Activated naive CD8-positive, alpha-beta T cell treated with anti-CD3 and anti-CD28 coated beads, Interleukin-2, amount 10 ng/mL, durations not matched to agents 7 days and 5 days (primary cell): Measurements from ENCODE around the gene JADE2. TPM values are rescaled to one million over a fixed set of nuclear protein-coding genes. Genes with fewer than 3 reads are reported as not detected.

ENCODE experiments used
- ATAC-seq: fragments of 150-1000 bp; cut with Tn5 transposase; one replicate; pipeline ENCODE4 v1.10.0; 2021; ENCODE audit warnings: low read depth, moderate library complexity
- POLR2A ChIA-PET: fragments of 350-600 bp; sonication (Branson Sonifier 250); formaldehyde crosslinking; loops from one replicate; lab custom pipeline; 2021; ENCODE audit warnings: antibody characterized with exemption; lab: Charles Lee
- DNase-seq: peaks from one replicate; pipeline ENCODE4 v3.0.0; 2021
- H3K27ac Mint-ChIP-seq: one replicate; pipeline ENCODE4 v1.8.0; 2022; ENCODE audit warnings: mild to moderate bottlenecking, mixed read lengths
- H3K27me3 Mint-ChIP-seq: one replicate; pipeline ENCODE4 v1.8.0; 2022; ENCODE audit warnings: mild to moderate bottlenecking, moderate library complexity, mixed read lengths
- H3K36me3 Mint-ChIP-seq: one replicate; pipeline ENCODE4 v1.8.0; 2021; ENCODE audit warnings: mild to moderate bottlenecking, mixed read lengths
- H3K4me1 Mint-ChIP-seq: one replicate; pipeline ENCODE4 v1.8.0; 2021; ENCODE audit warnings: mixed read lengths
- H3K4me3 Mint-ChIP-seq: one replicate; pipeline ENCODE4 v1.8.0; 2022; ENCODE audit warnings: mild to moderate bottlenecking, moderate library complexity, mixed read lengths
- H3K9me3 Mint-ChIP-seq: one replicate; pipeline ENCODE4 v1.8.0; 2021; ENCODE audit warnings: mixed read lengths
- total RNA-seq, 2 experiments: library from RNA; stranded (reverse); gene quantifications; one replicate each; pipeline ENCODE4 v1.2.3, GENCODE V29; 2021

JADE2 gene
- total RNA-seq, 2 experiments from 2014 or later = 142 to 161 TPM

GRCh38 chr5:134527156-134527960 is 1.9 kb downstream of the JADE2 start:
- ATAC-seq (peak; percentile 49), DNase-seq (peak; percentile 86)
- H3K36me3 Mint-ChIP-seq = no peaks in the 10 kb centered on the region
- H3K27ac Mint-ChIP-seq = peak overlapping the region; percentile 94
- H3K9me3 Mint-ChIP-seq = no peaks in the 10 kb centered on the region
- H3K4me1 Mint-ChIP-seq = peaks cover 38% of the 10 kb centered on the region
- H3K27me3 Mint-ChIP-seq = no peaks in the 10 kb centered on the region
- POLR2A ChIA-PET = interaction anchor here (0.6 to 6.5 kb wide), 12 partner anchors 9 to 157 kb away, joined by 3 to 67 read pairs (median 10); partner anchors contain the start of genes CDKN2AIPNL and UBE2B
- H3K4me3 Mint-ChIP-seq = peak overlapping the region; percentile 97

- no peaks in the 10 kb centered on the region for H3K36me3 Mint-ChIP-seq
- peaks cover 40% of the 10 kb centered on the region for H3K4me1 Mint-ChIP-seq
- ATAC-seq (no peak), DNase-seq (no peak)
- POLR2A ChIA-PET = interaction anchor here (0.6 to 6.5 kb wide), 10 partner anchors 8 to 116 kb away, joined by 3 to 67 read pairs (median 6); partner anchors contain the start of gene CDKN2AIPNL
- H3K27me3 Mint-ChIP-seq = no peaks in the 10 kb centered on the region
- no peaks in the 10 kb centered on the region for H3K9me3 Mint-ChIP-seq
- peak overlapping the region; percentile 94 for H3K27ac Mint-ChIP-seq
- peak overlapping the region; percentile 97 for H3K4me3 Mint-ChIP-seq
Measured at GRCh38 chr5:134527961-134528424, 2.5 kb downstream of the JADE2 start.

- DNase-seq = no peak
- Mint-ChIP-seq H3K27me3 (no peaks in the 10 kb centered on the region), H3K4me3 (peak overlapping the region; percentile 97), H3K9me3 (no peaks in the 10 kb centered on the region), H3K27ac (peak overlapping the region; percentile 40), H3K4me1 (peaks cover 40% of the 10 kb centered on the region), H3K36me3 (no peaks in the 10 kb centered on the region)
- POLR2A ChIA-PET = interaction anchor here (0.9 to 6.5 kb wide), 5 partner anchors 7 to 116 kb away, joined by 3 to 67 read pairs (median 12); partner anchors contain the start of gene CDKN2AIPNL
- no peak for ATAC-seq
Measured at GRCh38 chr5:134528556-134528955, 3.1 kb downstream of the JADE2 start.

DNA sequence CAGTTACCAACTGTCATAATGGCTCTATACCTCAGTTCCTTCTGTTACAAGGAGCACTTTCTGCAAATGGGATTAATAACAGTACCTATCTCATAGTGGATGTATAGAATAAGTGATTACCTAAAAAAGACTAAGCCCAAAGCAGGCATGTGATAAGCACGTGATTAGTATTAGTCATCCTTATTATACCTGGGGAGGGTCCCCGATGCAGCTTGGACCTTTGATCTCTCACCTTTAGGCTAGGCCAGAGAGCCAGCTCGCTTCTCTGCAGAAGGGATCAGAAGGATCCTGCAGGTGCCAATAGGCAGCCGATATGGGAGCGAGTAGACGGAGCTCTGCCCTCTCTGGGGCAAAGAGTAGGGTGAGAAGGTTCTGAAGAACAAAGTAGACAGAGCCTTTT is 4.0 kb downstream of the JADE2 start:
- H3K4me3 Mint-ChIP-seq = no peak overlapping the region
- ATAC-seq (no peak), DNase-seq (no peak)
- POLR2A ChIA-PET = no interaction called here
- peaks cover 39% of the 10 kb centered on the region for H3K4me1 Mint-ChIP-seq
- H3K36me3 Mint-ChIP-seq = no peaks in the 10 kb centered on the region
- no peak overlapping the region for H3K27ac Mint-ChIP-seq
- H3K27me3 Mint-ChIP-seq = no peaks in the 10 kb centered on the region
- no peaks in the 10 kb centered on the region for H3K9me3 Mint-ChIP-seq

DNA sequence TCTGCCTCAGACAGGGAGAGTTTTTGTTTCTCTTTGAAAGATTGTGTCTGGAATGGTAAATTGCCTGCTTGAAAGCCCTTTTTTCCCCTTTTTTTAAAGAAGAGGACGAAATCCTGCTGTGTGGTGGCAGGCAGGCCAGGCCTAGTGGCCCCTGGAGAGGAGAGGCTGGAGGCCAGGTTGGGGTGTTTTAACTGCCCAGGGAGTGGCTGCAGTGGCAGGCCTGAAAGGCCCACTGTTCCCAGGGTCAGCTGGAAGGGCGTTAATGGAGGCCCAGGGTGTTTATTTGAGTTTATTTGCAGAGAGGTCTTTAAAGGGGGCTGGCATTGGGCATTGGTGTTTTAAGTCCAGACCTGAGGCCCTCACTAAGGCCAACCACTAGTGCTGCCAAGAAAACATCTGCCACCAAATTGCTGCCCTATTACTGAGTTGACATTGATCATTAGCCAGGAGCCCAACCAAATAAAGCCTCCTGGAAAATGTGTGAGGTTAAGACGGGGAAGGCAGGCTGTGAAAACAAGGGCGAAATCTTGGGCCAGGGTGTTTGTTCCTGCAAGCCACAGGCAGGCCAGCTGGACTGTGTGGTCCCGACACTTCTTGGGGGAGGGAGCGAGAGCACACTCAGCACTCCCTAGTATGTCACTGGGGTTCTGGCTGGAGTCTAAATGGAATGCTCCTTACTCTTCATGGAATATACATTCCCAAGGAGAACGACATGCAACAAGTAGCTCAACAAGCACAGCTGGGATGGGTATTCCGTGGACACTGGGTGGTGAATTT is 5.0 kb downstream of the JADE2 start:
- POLR2A ChIA-PET = interaction anchor here (0.6 to 0.9 kb wide), 4 partner anchors 11 to 221 kb away, joined by 3 read pairs; no protein-coding TSS in a partner anchor
- H3K27ac Mint-ChIP-seq = no peak overlapping the region
- H3K4me1 Mint-ChIP-seq = peaks cover 48% of the 10 kb centered on the region
- H3K27me3 Mint-ChIP-seq = no peaks in the 10 kb centered on the region
- H3K36me3 Mint-ChIP-seq = no peaks in the 10 kb centered on the region
- no peak overlapping the region for H3K4me3 Mint-ChIP-seq
- no peaks in the 10 kb centered on the region for H3K9me3 Mint-ChIP-seq
- ATAC-seq (no peak), DNase-seq (no peak)

DNA sequence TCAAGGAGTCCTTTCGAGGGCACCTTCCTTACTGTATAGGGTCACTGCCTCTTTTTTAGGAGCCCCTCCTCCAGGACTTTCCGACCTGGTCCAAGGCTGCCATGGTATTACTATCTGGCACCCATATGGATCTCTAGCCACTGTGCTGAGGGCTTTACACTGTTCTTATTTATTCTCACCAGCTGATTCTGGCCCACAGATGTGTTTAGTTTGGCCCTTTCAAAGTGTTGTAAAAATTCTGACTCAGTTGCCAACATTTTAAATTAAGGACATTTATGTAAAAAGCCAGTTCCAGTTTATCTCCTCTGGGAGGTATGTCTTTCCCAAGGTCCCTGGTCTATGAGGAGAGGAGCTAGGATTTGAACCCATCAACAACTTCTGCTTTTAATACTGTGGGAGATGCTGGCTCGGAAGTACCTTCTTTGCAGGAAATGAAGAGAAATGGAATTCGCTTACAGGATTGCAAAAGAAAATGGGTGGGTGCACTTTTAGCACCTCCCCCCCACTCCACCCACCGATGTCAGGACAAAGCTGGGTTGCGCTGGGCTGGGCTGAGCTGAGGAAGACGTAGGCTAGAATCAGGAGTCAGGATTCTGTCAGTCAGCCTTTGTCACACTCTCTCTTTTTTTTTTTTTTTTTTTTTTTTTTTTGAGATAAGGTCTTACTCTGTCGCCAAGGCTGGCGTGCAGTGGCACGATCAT is 7.8 kb downstream of the JADE2 start:
- H3K36me3 Mint-ChIP-seq = peaks cover 4% of the 10 kb centered on the region
- H3K27me3 Mint-ChIP-seq = no peaks in the 10 kb centered on the region
- DNase-seq (no peak), ATAC-seq (no peak)
- no peak overlapping the region for H3K27ac Mint-ChIP-seq
- H3K4me1 Mint-ChIP-seq = peaks cover 71% of the 10 kb centered on the region
- POLR2A ChIA-PET = interaction anchor here (0.6 to 1.1 kb wide), 3 partner anchors 8 to 153 kb away, joined by 3 read pairs; no protein-coding TSS in a partner anchor
- H3K4me3 Mint-ChIP-seq = no peak overlapping the region
- no peaks in the 10 kb centered on the region for H3K9me3 Mint-ChIP-seq

DNA sequence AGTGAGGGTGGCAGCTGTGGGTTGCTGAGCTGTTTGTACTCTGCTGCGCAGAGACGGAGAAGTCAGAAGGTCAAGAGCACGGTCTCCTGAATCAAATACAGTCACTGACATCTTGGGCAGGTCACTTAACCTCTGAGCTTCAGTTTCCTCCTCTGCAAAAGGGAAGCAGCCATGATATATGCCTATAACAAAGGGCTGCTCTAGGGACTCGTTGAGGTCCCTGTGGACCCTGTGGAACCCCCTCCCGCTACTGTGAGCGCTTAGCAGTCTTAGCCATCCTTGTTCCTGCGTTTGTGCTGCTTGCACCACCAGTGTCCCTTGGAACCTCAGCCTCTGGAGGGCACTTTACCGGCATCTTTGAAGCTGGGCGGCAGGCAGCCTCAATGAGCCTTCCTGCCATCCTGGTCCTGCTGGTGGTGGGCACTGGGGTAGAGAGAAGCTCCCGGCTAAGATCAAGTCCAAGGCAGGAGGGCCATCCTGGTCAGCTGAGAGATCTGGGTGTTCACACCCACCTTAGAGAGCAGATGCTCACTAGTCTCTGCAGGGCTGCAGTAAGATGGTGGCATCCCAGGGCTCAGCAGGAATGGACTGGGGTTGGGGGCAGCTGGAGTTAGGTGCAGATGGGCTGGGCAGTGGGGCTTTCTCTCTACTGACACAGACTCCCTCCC is 8.7 kb downstream of the JADE2 start:
- H3K27me3 Mint-ChIP-seq = no peaks in the 10 kb centered on the region
- H3K36me3 Mint-ChIP-seq = peaks cover 7% of the 10 kb centered on the region

DNA sequence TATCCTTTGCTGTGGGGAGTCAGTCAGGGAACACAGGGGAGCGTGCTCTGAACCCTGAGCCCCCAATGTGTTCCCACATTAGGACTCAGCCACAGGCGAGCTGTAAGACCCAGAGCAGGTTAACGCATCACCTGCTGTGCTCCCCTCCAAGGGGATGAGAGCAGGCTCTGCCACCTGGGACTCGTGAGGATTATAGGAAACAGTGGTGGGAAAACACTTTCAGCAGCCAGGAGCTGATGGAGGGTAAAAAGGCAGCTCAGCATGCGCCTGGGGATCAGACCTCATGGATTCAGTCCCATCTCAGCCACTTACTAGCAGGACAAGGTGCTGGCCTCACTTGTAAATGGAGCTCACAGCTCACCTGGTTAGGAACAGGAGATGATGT is 9.2 kb downstream of the JADE2 start:
- POLR2A ChIA-PET = interaction anchor here (0.7 to 1.5 kb wide), 3 partner anchors 9 to 124 kb away, joined by 3 to 6 read pairs (median 4); partner anchors contain the start of gene JADE2
- H3K27me3 Mint-ChIP-seq = no peaks in the 10 kb centered on the region
- peaks cover 9% of the 10 kb centered on the region for H3K36me3 Mint-ChIP-seq
- no peak for DNase-seq
- no peak for ATAC-seq
- peaks cover 60% of the 10 kb centered on the region for H3K4me1 Mint-ChIP-seq
- H3K9me3 Mint-ChIP-seq = no peaks in the 10 kb centered on the region
- no peak overlapping the region for H3K4me3 Mint-ChIP-seq
- no peak overlapping the region for H3K27ac Mint-ChIP-seq

More for the DNA sequence above, 8.7 kb downstream of the JADE2 start:
- Mint-ChIP-seq H3K9me3 (no peaks in the 10 kb centered on the region), H3K27ac (peak overlapping the region; percentile 3), H3K4me3 (no peak overlapping the region), H3K4me1 (peaks cover 63% of the 10 kb centered on the region)
- POLR2A ChIA-PET = interaction anchor here (0.7 to 1.5 kb wide), 3 partner anchors 11 to 123 kb away, joined by 3 to 6 read pairs (median 3); no protein-coding TSS in a partner anchor
- DNase-seq = no peak
- no peak for ATAC-seq

GRCh38 chr5:134536876-134537275 is 11.4 kb downstream of the JADE2 start:
- ATAC-seq (peak; percentile 68), DNase-seq (peak; percentile 52)
- Mint-ChIP-seq H3K9me3 (no peaks in the 10 kb centered on the region), H3K27ac (peak overlapping the region; percentile 57), H3K36me3 (peaks cover 16% of the 10 kb centered on the region), H3K4me3 (peak overlapping the region; percentile 56), H3K4me1 (peaks cover 50% of the 10 kb centered on the region), H3K27me3 (no peaks in the 10 kb centered on the region)
- POLR2A ChIA-PET = interaction anchor here (1.2 to 2.9 kb wide), 5 partner anchors 9 to 125 kb away, joined by 3 to 12 read pairs (median 7); partner anchors contain the start of gene CDKN2AIPNL

DNA sequence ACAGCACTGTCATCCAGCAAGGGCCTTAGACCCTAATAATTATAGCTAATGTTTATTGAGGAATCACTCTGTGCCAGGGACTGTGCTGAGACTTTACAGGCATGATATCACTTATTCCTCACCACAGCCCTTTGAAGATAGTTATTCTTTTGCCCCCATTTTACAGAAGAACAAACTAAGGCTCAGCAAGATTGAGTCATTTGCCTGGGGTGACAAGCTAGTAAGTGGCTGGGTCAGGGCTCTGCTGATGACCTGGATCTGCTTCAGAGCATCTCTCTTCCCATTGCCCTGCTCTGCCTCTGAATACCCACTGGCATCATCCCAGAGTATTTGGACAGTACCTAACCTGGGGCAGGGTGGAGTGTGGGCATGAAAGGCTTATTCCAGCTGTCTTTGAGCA is 11.8 kb downstream of the JADE2 start:
- Mint-ChIP-seq H3K9me3 (no peaks in the 10 kb centered on the region), H3K27ac (peak overlapping the region; percentile 57), H3K4me1 (peaks cover 46% of the 10 kb centered on the region), H3K4me3 (peak overlapping the region; percentile 56), H3K27me3 (no peaks in the 10 kb centered on the region), H3K36me3 (peaks cover 16% of the 10 kb centered on the region)
- POLR2A ChIA-PET = interaction anchor here (1.2 to 2.9 kb wide), 5 partner anchors 8 to 126 kb away, joined by 3 to 12 read pairs (median 7); partner anchors contain the start of gene CDKN2AIPNL
- no peak for DNase-seq
- no peak for ATAC-seq

DNA sequence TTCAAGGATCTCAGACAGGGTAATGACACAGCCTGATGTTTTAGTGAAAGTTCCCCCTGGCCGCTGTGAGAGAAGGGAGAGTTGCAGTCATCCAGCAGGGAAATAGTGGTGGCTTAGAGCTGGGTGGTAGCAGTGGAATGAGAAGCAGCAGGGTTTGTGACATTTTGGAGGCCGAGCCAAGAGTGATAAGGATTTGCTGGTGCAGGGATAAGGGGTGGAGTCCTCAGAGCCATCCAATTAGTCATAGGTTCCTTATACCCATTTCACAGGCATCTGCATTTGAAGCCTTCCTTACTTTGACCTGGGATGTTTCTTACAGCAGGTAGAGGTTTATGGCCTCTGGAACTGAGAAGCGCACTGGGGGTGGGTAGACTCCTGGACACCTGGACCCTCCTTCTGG is 12.8 kb downstream of the JADE2 start:
- DNase-seq = no peak
- Mint-ChIP-seq H3K4me3 (no peak overlapping the region), H3K4me1 (peaks cover 44% of the 10 kb centered on the region), H3K9me3 (no peaks in the 10 kb centered on the region), H3K36me3 (peaks cover 16% of the 10 kb centered on the region), H3K27me3 (no peaks in the 10 kb centered on the region), H3K27ac (no peak overlapping the region)
- ATAC-seq = no peak
- POLR2A ChIA-PET = interaction anchor here (2.2 to 2.9 kb wide), 2 partner anchors 12 to 13 kb away, joined by 7 to 12 read pairs; no protein-coding TSS in a partner anchor

GRCh38 chr5:134539732-134540131 is 14.3 kb downstream of the JADE2 start:
- ATAC-seq = no peak
- no peak overlapping the region for H3K4me3 Mint-ChIP-seq
- H3K9me3 Mint-ChIP-seq = no peaks in the 10 kb centered on the region
- no peak overlapping the region for H3K27ac Mint-ChIP-seq
- no peak for DNase-seq
- POLR2A ChIA-PET = interaction anchor here (0.7 to 1.1 kb wide), 2 partner anchors 15 to 314 kb away, joined by 3 read pairs; partner anchors contain the start of gene PPP2CA
- peaks cover 16% of the 10 kb centered on the region for H3K36me3 Mint-ChIP-seq
- no peaks in the 10 kb centered on the region for H3K27me3 Mint-ChIP-seq
- H3K4me1 Mint-ChIP-seq = peaks cover 47% of the 10 kb centered on the region
